PC-9 (cell line): ENCODE data around the gene COL5A3.

Source experiments
- CTCF ChIP-seq: fragments of 200-600 bp; sonication (generic); conservative IDR thresholded peaks from 2 replicates; pipeline ENCODE4 v1.6.1; 2017; ENCODE audit warnings: mixed run types, antibody characterized with exemption, mild to moderate bottlenecking, moderate library complexity
- EZH2 ChIP-seq: fragments of 200-600 bp; sonication (generic); IDR thresholded peaks from 2 replicates; pipeline ENCODE4 v1.8.0; 2017; ENCODE audit warnings: antibody characterized with exemption, low read depth

- TF ChIP-seq CTCF (no peak), EZH2 (no peak)
These were observed 27.1 kb upstream of the COL5A3 start for GRCh38 chr19:10037367-10037766.
